ENCODE results near the gene SPAST.
"Not testable (repeated sequence)": the region's sequence is repeated elsewhere in the genome, so short reads cannot be mapped to it uniquely, and the experiment has no call there.

Gene SPAST, protein sequence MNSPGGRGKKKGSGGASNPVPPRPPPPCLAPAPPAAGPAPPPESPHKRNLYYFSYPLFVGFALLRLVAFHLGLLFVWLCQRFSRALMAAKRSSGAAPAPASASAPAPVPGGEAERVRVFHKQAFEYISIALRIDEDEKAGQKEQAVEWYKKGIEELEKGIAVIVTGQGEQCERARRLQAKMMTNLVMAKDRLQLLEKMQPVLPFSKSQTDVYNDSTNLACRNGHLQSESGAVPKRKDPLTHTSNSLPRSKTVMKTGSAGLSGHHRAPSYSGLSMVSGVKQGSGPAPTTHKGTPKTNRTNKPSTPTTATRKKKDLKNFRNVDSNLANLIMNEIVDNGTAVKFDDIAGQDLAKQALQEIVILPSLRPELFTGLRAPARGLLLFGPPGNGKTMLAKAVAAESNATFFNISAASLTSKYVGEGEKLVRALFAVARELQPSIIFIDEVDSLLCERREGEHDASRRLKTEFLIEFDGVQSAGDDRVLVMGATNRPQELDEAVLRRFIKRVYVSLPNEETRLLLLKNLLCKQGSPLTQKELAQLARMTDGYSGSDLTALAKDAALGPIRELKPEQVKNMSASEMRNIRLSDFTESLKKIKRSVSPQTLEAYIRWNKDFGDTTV

GRCh38 chr2:32063310-32064020 is at the start of gene SPAST:
Gene SPAST (plus strand): TSS chr2:32063556. CDS start chr2:32063832, 276 bp downstream.
- H3K9me3 ChIP-seq (ENCODE audit: control insufficient read depth, low read length), result no peaks in the 10 kb centered on the region
- H2AFZ ChIP-seq, result peak within 1 kb of the TSS; percentile 99
- H3K27ac ChIP-seq, result peak within 1 kb of the TSS; percentile 92
- peaks cover 4% of the 10 kb centered on the region for H3K4me1 ChIP-seq
- no peaks in the 10 kb centered on the region for H3K36me3 ChIP-seq (ENCODE audit: control insufficient read depth, insufficient read depth, low read length)
- peak within 1 kb of the TSS; percentile 70 for H3K9ac ChIP-seq
- H3K79me2 ChIP-seq, result peaks cover 23% of the 10 kb centered on the region
- peak within 1 kb of the TSS; percentile 77 for H3K4me3 ChIP-seq (ENCODE audit: low read depth, low read length)
- no peaks in the 10 kb centered on the region for H3K27me3 ChIP-seq (ENCODE audit: control insufficient read depth, insufficient read depth, low read length)
- peak within 1 kb of the TSS; percentile 93 for H3K4me2 ChIP-seq (ENCODE audit: low read length)
- TF ChIP-seq CTCF (IDR thresholded peaks at IDR 0.05), result peak; percentile 71

DNA sequence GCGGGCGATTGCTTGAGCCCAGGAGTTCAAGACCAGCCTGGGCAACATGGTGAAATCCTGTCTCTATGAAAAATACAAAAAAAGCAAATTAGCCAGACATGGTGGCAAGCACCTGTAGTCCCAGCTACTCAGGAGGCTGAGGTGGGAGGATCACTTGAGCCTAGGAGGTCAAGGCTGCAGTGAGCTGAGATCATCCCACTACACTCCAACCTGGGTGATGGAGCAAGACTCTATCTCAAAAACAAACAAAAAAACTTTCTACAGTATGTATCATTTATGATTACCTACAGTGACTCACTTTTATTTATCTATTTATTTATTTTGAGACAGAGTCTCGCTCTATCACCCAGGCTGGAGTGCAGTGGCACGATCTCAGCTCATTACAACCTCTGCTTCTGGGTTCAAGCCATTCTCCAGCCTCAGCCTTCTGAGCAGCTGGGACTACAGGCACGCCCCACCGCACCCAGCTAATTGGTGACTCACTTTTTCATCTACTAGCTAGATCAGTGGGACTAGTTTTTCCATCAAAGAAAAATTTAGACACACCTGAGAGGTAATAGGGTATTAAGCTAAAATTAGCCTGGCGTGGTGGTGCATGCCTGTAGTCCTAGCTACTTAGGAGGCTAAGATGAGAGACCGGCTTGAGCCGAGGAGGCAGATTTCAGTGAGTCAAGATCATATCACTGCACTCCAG is 44.4 kb upstream of the SPAST start:
- not testable (repeated sequence) for H3K27ac ChIP-seq; H3K4me3 ChIP-seq (ENCODE audit: low read depth, low read length); H3K36me3 ChIP-seq (ENCODE audit: control insufficient read depth, insufficient read depth, low read length); H3K9ac ChIP-seq; H3K9me3 ChIP-seq (ENCODE audit: control insufficient read depth, low read length); H3K79me2 ChIP-seq; H2AFZ ChIP-seq; H3K27me3 ChIP-seq (ENCODE audit: control insufficient read depth, insufficient read depth, low read length); H3K4me2 ChIP-seq (ENCODE audit: low read length); H3K4me1 ChIP-seq

DNA sequence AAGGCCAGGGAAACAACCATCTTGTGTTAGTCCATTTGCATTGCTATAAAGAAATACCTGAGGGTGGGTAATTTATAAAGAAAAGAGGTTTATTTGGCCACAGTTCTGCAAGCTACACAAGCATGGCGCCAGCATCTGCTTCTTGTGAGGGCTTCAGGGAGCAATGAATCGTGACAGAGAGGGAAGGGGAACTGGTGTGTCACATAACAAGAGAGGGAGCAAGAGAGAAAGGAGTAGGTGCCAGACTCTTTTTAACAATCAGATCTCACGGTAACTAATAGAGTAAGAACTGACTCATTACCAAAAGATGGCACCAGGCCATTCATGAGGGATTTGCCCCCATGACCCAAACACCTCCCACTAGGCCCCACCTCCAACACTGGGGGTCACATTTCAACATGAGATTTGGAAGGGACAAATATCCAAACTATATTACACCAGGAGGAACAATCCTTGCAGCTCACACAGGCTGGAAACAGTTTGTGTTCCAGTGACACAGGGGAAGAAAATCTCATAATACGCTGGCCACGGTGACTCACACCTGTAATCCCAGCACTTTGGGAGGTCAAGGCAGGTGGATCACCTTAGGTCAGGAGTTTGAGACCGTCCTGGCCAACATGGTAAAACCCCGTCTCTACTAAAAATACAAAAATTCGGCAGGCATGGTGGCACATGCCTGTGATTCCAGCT is 29.0 kb upstream of the SPAST start:
- not testable (repeated sequence) for H3K9ac ChIP-seq; H3K27ac ChIP-seq; H3K27me3 ChIP-seq (ENCODE audit: control insufficient read depth, insufficient read depth, low read length); H3K9me3 ChIP-seq (ENCODE audit: control insufficient read depth, low read length); H3K4me1 ChIP-seq; H2AFZ ChIP-seq; H3K4me2 ChIP-seq (ENCODE audit: low read length); H3K36me3 ChIP-seq (ENCODE audit: control insufficient read depth, insufficient read depth, low read length); H3K4me3 ChIP-seq (ENCODE audit: low read depth, low read length)
- peaks cover 29% of the 10 kb centered on the region for H3K79me2 ChIP-seq

DNA sequence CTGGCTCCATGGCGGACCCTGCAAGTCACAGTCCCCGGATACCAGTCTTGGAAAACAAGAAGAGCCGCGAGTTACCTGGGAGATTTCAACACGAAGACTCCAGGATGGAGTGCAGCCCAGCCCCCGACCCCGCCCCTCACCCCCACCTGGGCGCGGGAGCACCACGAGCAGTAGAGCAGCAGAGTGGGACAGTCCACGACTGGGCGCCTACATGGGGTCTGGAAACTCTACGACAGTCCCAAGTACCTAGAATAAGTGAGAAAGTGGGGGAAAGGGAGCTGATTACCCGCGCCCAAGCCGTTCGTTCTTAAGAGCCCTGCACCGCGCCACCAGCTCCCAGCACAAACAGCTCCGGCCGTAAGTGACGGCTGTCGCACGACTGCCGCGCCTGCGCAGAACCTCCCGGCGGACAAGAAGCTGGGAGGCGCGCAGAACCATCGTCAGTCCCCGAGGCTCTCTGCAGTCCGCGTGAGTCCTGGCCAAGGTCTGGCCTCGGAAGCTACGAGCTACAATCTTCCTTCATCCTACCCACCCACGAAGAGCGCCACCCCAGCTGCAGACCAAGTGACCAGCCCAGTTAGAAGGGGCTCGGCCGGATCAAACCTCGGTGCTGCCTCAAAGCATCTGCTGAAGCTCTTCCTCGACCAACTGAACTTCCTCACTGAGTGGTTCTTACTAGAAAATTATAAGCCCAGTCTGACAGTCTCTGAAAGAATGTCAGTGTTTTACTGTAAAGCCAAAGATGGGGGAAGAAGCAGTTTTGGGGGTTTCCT is 23.7 kb upstream of the SPAST start, which contains the start of gene DPY30:
TSS of gene DPY30 (minus strand) at position 359 of the 773 bp plus-strand sequence. CDS start at position 10, 349 bp downstream.
- Histone ChIP-seq H3K27ac (peak within 1 kb of the TSS; percentile 73), H2AFZ (peak within 1 kb of the TSS; percentile 92), H3K9ac (no peak within 1 kb of the TSS), H3K4me3 (ENCODE audit: low read depth, low read length) (peak within 1 kb of the TSS; percentile 78), H3K4me1 (peaks cover 4% of the 10 kb centered on the region), H3K79me2 (peaks cover 2% of the 10 kb centered on the region), H3K36me3 (ENCODE audit: control insufficient read depth, insufficient read depth, low read length) (no peaks in the 10 kb centered on the region), H3K27me3 (ENCODE audit: control insufficient read depth, insufficient read depth, low read length) (no peaks in the 10 kb centered on the region), H3K4me2 (ENCODE audit: low read length) (peak within 1 kb of the TSS; percentile 84), H3K9me3 (ENCODE audit: control insufficient read depth, low read length) (no peaks in the 10 kb centered on the region)
- TF ChIP-seq CTCF (IDR thresholded peaks at IDR 0.05), result no peak

DNA sequence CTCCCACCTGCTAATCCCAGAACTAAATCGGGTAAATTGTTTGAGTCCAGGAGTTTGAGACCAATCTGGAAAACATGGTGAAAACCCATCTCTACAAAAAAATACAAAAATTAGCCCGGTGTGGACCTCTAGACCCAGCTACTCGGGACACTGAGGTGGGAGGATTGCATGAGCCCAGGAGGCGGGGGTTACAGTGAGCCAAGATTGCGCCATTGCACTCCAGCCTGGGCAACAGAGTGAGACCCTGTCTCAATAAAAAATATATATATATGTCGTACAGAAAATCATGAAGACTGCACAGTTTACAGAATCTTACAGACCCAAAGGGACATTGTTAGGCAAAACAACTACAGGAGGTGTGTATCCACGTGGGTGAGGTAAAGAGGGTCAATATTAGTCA is 19.8 kb upstream of the SPAST start:
- no peak overlapping the region for H3K4me2 ChIP-seq (ENCODE audit: low read length)
- no peaks in the 10 kb centered on the region for H3K27me3 ChIP-seq (ENCODE audit: control insufficient read depth, insufficient read depth, low read length)
- TF ChIP-seq CTCF (IDR thresholded peaks at IDR 0.05), result no peak
- H3K4me3 ChIP-seq (ENCODE audit: low read depth, low read length), result no peak overlapping the region
- no peak overlapping the region for H2AFZ ChIP-seq
- H3K9me3 ChIP-seq (ENCODE audit: control insufficient read depth, low read length), result no peaks in the 10 kb centered on the region
- peaks cover 4% of the 10 kb centered on the region for H3K4me1 ChIP-seq
- H3K9ac ChIP-seq, result no peak overlapping the region
- H3K36me3 ChIP-seq (ENCODE audit: control insufficient read depth, insufficient read depth, low read length), result no peaks in the 10 kb centered on the region
- H3K79me2 ChIP-seq, result no peaks in the 10 kb centered on the region
- no peak overlapping the region for H3K27ac ChIP-seq

Data from parathyroid adenoma (tissue), 2 donors.